Measurements from ENCODE around the gene LEP. TPM values are rescaled to one million over a fixed set of nuclear protein-coding genes. Genes with fewer than 3 reads are reported as not detected.

The LEP gene
- total and polyA plus RNA-seq, 2 experiments from 2014 or later = 0.11 to 0.22 TPM

GRCh38 chr7:128259131-128260061 is 18.3 kb downstream of the LEP start:
- Histone ChIP-seq H3K79me2 (ENCODE audit: insufficient read depth) (no peaks in the 10 kb centered on the region), H3F3A (ENCODE audit: insufficient read depth) (no peaks in the 10 kb centered on the region), H3K27me3 (replicated peaks; ENCODE audit: insufficient read depth) (no peaks in the 10 kb centered on the region), H2AFZ (peak overlapping the region; percentile 16; the same call in 1 of the 2 replicates), H3K27ac (no peak overlapping the region), H3K4me3 (no peak overlapping the region), H3K36me3 (ENCODE audit: low read depth) (no peaks in the 10 kb centered on the region), H4K20me1 (ENCODE audit: insufficient read depth) (no peaks in the 10 kb centered on the region), H3K9ac (no peak overlapping the region), H3K4me2 (ENCODE audit: unreplicated experiment) (no peak overlapping the region), H3K9me2 (ENCODE audit: insufficient read depth) (no peaks in the 10 kb centered on the region), H3K9me3 (ENCODE audit: low read depth) (no peaks in the 10 kb centered on the region), H3K4me1 (ENCODE audit: insufficient read depth) (no peaks in the 10 kb centered on the region; the same call in 1 of the 2 replicates)
- in situ Hi-C loops (cut with MboI) = no loop called here
- no peak for TF ChIP-seq EZH2 (IDR thresholded peaks at IDR 0.05; ENCODE audit: insufficient read depth, poor library complexity, severe bottlenecking)
- DNase-seq = peak; percentile 36
- 68 to 69% methylated on average over 11 of the region's 11 CpGs for WGBS, 2 experiments (ENCODE audit: low coverage in 1 of 2, low lambda C conversion rate in 2 of 2, missing lambda C conversion rate in 2 of 2)

DNA sequence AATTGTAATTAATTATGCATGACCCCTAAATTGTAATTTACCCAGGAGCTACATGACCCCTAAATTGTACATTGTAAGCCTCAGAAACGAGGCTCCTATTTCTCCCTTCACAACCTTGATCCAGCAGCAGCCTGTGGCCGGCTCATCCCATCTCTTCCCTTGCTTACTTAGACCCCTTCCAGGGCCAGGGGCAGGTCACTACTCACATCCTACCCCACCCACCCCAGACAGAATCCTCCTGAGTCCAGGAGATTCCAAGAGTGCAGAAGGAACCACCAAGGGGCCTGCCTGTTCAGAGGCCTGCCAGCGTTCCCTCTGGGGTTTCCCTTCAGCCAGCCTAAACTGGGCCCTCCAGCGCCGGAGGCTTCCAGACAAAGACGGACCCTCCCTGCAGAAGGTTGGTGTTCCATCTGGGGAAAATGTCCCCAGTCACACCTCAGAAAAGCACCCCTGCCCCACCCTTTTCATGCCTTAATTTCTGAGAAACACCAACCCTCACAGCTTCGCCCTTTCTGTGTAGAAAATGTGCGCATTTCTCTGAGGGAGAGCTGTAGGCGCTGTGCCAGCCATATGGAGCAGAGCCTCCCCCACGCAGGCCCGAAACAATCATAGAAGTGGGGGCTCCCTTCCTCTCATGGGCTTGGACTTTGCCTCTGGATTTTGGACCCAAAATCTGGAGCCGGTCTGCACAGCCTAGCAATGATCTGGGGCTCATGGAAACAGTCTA is 19.2 kb downstream of the LEP start:
- DNase-seq = no peak
- in situ Hi-C loops (cut with MboI) = no loop called here
- Histone ChIP-seq H4K20me1 (ENCODE audit: insufficient read depth) (no peaks in the 10 kb centered on the region), H3K9me3 (ENCODE audit: low read depth) (no peaks in the 10 kb centered on the region), H3K4me3 (no peak overlapping the region), H3K4me1 (ENCODE audit: insufficient read depth) (no peaks in the 10 kb centered on the region; the same call in 1 of the 2 replicates), H3K9ac (no peak overlapping the region), H2AFZ (no peak overlapping the region), H3K27me3 (replicated peaks; ENCODE audit: insufficient read depth) (no peaks in the 10 kb centered on the region), H3F3A (ENCODE audit: insufficient read depth) (no peaks in the 10 kb centered on the region), H3K27ac (no peak overlapping the region), H3K9me2 (ENCODE audit: insufficient read depth) (no peaks in the 10 kb centered on the region), H3K36me3 (ENCODE audit: low read depth) (no peaks in the 10 kb centered on the region), H3K4me2 (ENCODE audit: unreplicated experiment) (no peak overlapping the region), H3K79me2 (ENCODE audit: insufficient read depth) (no peaks in the 10 kb centered on the region)
- TF ChIP-seq EZH2phosphoT487 (IDR thresholded peaks at IDR 0.05; ENCODE audit: insufficient read depth, low read depth) (no peak), EZH2 (IDR thresholded peaks at IDR 0.05; ENCODE audit: insufficient read depth, poor library complexity, severe bottlenecking) (no peak)
- 73 to 75% methylated on average over 12 of the region's 12 CpGs for WGBS, 2 experiments (ENCODE audit: low coverage in 1 of 2, low lambda C conversion rate in 2 of 2, missing lambda C conversion rate in 2 of 2)

GRCh38 chr7:128262273-128263028 is 21.4 kb downstream of the LEP start:
- Histone ChIP-seq H3K79me2 (ENCODE audit: insufficient read depth) (no peaks in the 10 kb centered on the region), H3F3A (ENCODE audit: insufficient read depth) (peaks cover 10% of the 10 kb centered on the region; the same call in 1 of the 2 replicates), H3K27me3 (replicated peaks; ENCODE audit: insufficient read depth) (no peaks in the 10 kb centered on the region), H3K9me2 (ENCODE audit: insufficient read depth) (no peaks in the 10 kb centered on the region), H3K9ac (no peak overlapping the region), H2AFZ (no peak overlapping the region), H3K4me1 (ENCODE audit: insufficient read depth) (peaks cover 9% of the 10 kb centered on the region), H3K4me2 (ENCODE audit: unreplicated experiment) (no peak overlapping the region), H3K9me3 (ENCODE audit: low read depth) (no peaks in the 10 kb centered on the region), H3K4me3 (no peak overlapping the region), H4K20me1 (ENCODE audit: insufficient read depth) (no peaks in the 10 kb centered on the region), H3K27ac (no peak overlapping the region), H3K36me3 (ENCODE audit: low read depth) (no peaks in the 10 kb centered on the region)
- in situ Hi-C loops (cut with MboI) = no loop called here
- 67% methylated on average over 15 of the region's 15 CpGs for whole genome bisulfite sequencing, 2 experiments (ENCODE audit: low coverage in 1 of 2, low lambda C conversion rate in 2 of 2, missing lambda C conversion rate in 2 of 2)
- TF ChIP-seq EZH2phosphoT487 (IDR thresholded peaks at IDR 0.05; ENCODE audit: insufficient read depth, low read depth) (no peak), EZH2 (IDR thresholded peaks at IDR 0.05; ENCODE audit: insufficient read depth, poor library complexity, severe bottlenecking) (no peak)
- DNase-seq = no peak

GRCh38 chr7:128263420-128263819 is 22.3 kb downstream of the LEP start:
- no peak overlapping the region for H3K4me3 ChIP-seq
- H3K4me2 ChIP-seq (ENCODE audit: unreplicated experiment) = no peak overlapping the region
- H3F3A ChIP-seq (ENCODE audit: insufficient read depth) = peaks cover 10% of the 10 kb centered on the region; the same call in 1 of the 2 replicates
- DNase-seq = no peak
- H3K9me3 ChIP-seq (ENCODE audit: low read depth) = no peaks in the 10 kb centered on the region
- in situ Hi-C loops (cut with MboI) = no loop called here
- no peak overlapping the region for H3K9ac ChIP-seq
- no peak overlapping the region for H3K27ac ChIP-seq
- H4K20me1 ChIP-seq (ENCODE audit: insufficient read depth) = no peaks in the 10 kb centered on the region
- H3K9me2 ChIP-seq (ENCODE audit: insufficient read depth) = no peaks in the 10 kb centered on the region
- 41 to 45% methylated on average over 3 of the region's 3 CpGs for WGBS, 2 experiments (ENCODE audit: low coverage in 1 of 2, low lambda C conversion rate in 2 of 2, missing lambda C conversion rate in 2 of 2)
- no peaks in the 10 kb centered on the region for H3K27me3 ChIP-seq (replicated peaks; ENCODE audit: insufficient read depth)
- TF ChIP-seq EZH2phosphoT487 (IDR thresholded peaks at IDR 0.05; ENCODE audit: insufficient read depth, low read depth) = no peak
- TF ChIP-seq EZH2 (IDR thresholded peaks at IDR 0.05; ENCODE audit: insufficient read depth, poor library complexity, severe bottlenecking) = no peak
- no peaks in the 10 kb centered on the region for H3K79me2 ChIP-seq (ENCODE audit: insufficient read depth)
- peaks cover 14% of the 10 kb centered on the region for H3K4me1 ChIP-seq (ENCODE audit: insufficient read depth)
- no peak overlapping the region for H2AFZ ChIP-seq
- H3K36me3 ChIP-seq (ENCODE audit: low read depth) = no peaks in the 10 kb centered on the region
